Germinal center (tissue), 1 donor: ENCODE results near the gene GLIS1.

Experiments used
- DNase-seq: peaks from one replicate; pipeline ENCODE4 v3.0.0; 2012; ENCODE audit warnings: mixed read lengths, low spot score

The GLIS1 gene

GRCh38 chr1:53508056-53508990, 230.6 kb downstream of the GLIS1 start:
- DNase-seq: no peak

DNA sequence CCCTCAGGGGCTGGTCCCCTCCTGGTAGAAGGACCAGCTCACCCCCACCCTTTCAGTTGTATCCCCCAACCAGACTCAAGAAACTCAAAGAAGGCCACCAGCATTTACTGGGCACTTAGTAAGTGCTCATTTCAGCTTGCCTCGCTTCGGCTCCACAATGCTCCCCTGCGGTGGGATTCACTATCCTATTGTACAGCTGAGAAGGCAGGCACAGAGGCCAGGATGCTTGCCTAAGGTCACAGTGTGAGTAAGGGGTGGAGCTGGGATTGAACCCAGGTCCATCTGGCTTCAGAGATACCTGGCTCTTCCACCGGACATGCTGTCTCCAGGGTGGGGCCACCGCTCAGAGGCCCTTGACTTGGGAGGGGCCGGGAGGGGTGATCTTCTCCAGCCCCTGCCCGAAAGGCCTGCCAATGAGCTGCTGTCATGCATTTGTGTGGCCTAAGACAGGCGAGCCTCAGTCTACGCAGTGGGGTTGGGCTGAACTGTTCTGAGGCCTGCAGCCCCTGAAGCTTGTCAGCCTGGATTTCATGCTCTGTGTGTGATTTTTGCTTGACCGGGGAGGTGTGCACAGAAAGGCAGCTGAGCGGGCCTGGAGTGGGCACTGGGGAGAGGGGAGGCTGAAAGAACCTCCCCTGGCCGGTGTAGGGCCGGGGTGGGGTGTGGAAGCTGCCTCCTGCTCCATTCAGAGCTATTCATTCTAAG, 231.7 kb downstream of the GLIS1 start:
- no peak for DNase-seq

DNA sequence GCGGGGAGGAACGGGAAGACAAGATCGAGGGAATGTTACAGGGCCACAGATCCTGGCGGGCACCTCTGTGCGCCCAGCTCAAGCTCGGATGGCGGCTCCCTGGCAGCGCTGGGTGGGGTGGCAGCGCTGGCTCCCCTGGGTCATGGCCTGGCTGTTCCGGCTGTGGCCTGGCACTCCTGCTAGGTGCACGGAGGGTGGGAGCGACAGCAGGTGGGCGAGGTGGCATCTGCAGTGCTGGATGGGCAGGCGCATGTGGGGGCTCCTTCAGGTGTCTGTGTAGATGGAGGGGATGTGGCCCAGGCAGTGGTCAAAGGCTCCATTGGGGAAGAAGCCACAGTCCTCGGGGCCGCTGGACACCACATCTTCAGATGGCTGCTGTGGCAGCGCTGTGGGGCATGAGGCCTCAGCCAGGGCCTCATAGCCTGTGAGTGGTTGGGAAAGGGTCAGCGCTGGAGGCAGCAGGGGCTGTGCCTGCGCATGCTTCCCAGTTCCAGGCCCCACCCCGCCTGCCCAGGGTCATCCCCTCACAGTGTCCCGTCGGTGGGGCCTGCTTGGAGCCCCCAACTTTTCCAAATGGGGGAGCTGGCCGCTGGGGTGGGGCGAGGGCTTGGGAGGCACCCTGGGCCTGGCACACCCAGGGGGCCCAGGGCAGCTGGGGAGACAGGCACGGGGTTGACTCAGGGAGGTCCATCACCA, 232.5 kb downstream of the GLIS1 start:
- DNase-seq: no peak

DNA sequence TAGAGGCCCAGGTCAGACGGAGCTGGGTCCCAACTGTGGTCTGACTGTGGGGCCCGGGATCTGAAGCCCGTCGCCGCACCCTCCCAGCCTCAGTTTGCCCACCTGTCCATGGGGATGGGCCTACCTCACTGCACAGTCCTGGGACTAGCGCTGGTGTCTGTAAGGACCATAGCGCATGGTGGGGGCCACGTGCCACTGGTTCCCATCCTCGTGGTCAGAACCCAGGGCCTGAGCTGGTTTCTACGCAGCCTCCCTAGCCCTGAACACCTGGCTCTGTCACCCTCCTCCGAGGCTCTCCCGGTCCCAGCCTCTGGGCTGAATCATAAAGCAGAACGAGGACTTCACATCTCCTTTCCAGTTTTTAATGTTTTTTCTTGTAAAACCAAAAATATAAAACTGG, 233.1 kb downstream of the GLIS1 start:
- DNase-seq: no peak

GRCh38 chr1:53505401-53505800, 233.6 kb downstream of the GLIS1 start:
- DNase-seq: no peak

- DNase-seq: no peak
Observed at GRCh38 chr1:53504901-53505300, 234.1 kb downstream of the GLIS1 start.

- DNase-seq: no peak
Observed at GRCh38 chr1:53503433-53504217, 235.3 kb downstream of the GLIS1 start.

- no peak for DNase-seq
Observed at GRCh38 chr1:53502641-53503432, 236.1 kb downstream of the GLIS1 start.

- DNase-seq: no peak
Observed at GRCh38 chr1:53501065-53502005, 237.6 kb downstream of the GLIS1 start.

DNA sequence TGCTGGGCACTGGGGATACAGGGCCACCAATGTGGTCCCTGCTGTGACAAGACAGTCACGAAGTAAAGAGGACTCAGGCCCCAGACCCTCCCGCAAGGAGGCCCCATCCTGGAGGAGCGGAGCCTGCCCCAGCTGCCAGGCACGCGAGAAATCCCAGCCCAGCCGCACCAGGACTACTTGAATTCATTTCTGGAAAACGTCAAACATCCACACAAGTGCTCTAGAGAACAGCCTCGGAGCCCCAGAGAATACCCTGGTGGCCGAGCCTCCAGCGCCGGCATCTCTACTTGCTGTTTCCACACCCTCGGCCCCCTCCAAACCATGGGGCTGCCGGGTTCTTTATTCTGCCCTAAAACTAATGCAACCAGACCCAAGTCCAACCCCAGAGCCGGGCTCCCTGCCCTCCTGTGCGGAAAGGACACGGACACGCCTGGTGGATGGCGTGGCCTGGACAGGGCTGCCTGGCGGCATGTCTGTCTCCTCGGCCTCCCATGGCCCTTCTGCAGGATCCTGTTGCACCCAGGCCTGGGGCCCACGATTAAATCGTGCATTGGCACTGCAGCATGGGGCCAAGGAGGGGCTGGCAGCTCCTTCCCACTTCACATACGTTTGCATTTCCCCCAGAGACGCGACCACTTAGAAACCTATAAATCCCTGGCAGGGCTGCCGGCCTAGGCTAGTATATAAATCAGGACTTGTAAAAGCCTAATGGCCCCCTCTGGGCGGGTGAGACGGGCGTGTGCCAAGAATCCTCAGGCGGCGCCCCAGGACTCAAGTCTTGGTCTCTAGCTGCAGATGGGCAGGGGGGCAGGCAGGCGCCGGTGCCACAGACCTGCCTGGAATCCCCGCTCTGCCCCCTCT, 238.5 kb downstream of the GLIS1 start:
- no peak for DNase-seq

- no peak for DNase-seq
Observed at GRCh38 chr1:53499257-53500203, 239.4 kb downstream of the GLIS1 start.

DNA sequence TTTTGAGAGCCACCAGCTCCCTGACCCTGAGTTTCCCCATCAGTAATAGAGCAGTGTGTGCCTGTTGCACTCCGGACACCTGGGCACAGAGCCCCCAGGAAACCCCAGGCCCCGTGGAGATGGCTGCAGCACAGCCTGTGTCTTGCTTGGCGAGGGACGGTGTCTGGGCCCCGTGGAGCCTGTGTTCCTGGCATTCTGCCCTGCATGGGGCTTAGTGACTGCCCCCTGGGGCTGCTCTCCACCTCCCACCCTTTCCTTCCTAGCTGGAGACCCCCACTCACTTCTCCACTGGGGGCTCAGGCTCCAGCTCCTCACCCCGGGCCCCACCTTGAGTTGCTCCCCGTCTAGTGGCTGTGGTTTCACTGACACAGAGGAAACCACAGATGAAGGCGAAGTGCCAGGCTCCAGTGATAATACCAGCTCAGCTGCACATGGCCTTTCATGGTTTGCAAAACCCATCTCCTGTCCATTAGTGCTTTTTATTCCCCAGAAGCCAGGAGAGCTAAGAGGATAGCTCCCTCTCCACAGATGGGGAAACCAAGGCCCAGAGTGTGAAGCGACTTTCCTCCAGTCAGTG, 240.3 kb downstream of the GLIS1 start:
- no peak for DNase-seq

DNA sequence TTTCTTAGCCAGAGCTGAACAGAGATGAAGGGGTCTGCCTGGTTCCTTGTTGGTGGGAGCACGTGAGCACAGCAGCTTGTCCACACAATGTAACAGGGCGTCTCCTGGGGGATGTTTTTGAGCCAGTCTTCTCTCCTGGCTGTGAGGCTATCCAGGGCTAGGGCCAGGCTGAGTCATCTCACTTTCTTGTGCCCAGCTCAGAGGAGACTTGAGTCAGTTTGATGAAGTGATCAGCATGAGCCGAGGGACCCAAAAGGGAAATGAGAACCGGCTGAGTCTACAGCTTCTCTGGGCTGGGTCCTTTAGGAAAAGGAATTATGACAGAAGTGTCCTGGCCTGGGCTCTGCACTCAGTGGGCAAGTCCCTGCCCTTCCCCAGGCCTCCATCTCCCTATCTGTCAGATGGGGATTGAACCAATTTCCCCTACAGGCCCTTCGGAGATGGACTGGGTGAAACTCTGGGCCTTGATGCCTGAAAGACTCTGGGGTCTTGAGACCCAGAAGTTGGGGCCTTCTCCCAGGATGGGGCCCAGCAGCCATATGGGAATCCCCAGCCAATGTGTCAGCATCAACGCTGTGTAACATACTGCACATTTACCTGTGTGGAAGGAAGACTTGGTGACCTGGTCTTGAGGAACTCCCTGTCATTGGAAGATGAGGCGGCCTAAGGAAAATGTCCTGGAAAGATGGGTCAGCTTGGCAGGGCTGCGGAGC, 243.2 kb downstream of the GLIS1 start:
- no peak for DNase-seq

DNA sequence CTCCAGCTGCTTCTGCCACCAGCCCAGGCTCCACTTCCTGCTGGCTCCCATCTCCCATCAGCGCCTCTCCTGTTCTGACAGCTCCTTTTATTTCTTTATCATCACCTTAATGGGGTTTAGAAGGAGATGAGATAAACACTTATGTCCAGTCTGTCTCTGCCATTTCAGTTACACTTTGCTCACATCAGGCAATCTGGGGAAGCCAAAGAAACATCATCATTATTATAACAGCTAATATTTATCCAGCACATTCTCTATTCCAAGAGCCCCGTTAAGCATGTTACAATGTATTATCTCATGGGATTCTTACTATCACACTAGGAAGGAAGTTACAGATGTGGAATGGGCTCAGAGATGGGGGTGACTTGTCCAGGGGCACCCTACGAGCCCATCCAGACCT, 248.6 kb downstream of the GLIS1 start:
- no peak for DNase-seq

DNA sequence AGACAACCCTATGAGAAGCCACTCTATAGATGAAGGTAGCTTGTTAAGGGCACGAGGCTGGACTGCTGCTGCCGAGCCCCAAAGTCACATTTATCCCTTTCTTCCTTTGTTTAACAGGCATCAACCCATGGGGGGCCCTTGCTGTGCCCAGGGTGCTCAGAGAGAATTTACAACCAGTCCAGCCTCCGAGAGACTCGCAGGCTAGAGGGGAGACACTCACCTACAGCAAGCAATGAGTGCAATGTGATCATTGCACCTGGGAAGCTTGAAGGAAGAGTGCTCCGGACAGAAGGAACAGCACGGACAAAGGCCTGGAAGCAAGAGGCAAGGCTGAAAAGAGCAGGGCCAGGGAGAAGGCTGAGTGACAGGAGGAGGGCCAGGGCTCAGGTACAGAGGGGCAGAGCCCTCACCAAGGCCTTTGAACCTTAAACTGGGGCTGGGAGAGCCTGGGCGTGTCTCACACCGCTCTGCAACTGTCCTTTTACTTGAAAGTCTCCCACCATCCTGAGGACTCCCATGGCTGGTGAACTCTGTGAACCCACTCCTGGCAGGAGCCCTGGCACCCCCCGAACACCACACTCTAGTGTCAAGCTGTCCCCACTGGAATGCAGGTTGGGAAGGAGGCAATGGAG, 252.5 kb downstream of the GLIS1 start:
- DNase-seq: no peak
